HG03064 (cell line): ENCODE data around the gene METTL16.
"Not testable (repeated sequence)": the region's sequence is repeated elsewhere in the genome, so short reads cannot be mapped to it uniquely, and the experiment has no call there.

Experiments
- ATAC-seq: cut with Tn5 transposase; IDR thresholded peaks from one replicate; pipeline ENCODE4 v1.9.1; 2021; ENCODE audit warnings: low read depth; ENCODE audit not compliant: unreplicated experiment

The METTL16 gene

GRCh38 chr17:2507015-2507414 is 4.7 kb downstream of the METTL16 start:
- not testable (repeated sequence) for ATAC-seq

- no peak for ATAC-seq
Measured at GRCh38 chr17:2503627-2504026, 8.1 kb downstream of the METTL16 start.

- no peak for ATAC-seq
Measured at GRCh38 chr17:2502871-2503580, 8.7 kb downstream of the METTL16 start.

- no peak for ATAC-seq
Measured at GRCh38 chr17:2500446-2500845, 11.2 kb downstream of the METTL16 start.

GRCh38 chr17:2489286-2489685 is 22.4 kb downstream of the METTL16 start:
- ATAC-seq, result not testable (repeated sequence)

- no peak for ATAC-seq
Measured at GRCh38 chr17:2487306-2487705, 24.4 kb downstream of the METTL16 start.

- ATAC-seq, result not testable (repeated sequence)
Measured at GRCh38 chr17:2486709-2487108, 25.0 kb downstream of the METTL16 start.

GRCh38 chr17:2485970-2486369 is 25.7 kb downstream of the METTL16 start:
- no peak for ATAC-seq

- ATAC-seq, result no peak
Measured at GRCh38 chr17:2485543-2485942, 26.1 kb downstream of the METTL16 start.

- no peak for ATAC-seq
Measured at GRCh38 chr17:2484876-2485275, 26.8 kb downstream of the METTL16 start.

GRCh38 chr17:2483084-2483483 is 28.6 kb downstream of the METTL16 start:
- no peak for ATAC-seq

GRCh38 chr17:2482218-2482617 is 29.5 kb downstream of the METTL16 start:
- no peak for ATAC-seq

- no peak for ATAC-seq
Measured at GRCh38 chr17:2481760-2482159, 29.9 kb downstream of the METTL16 start.

GRCh38 chr17:2478458-2478857 is 33.2 kb downstream of the METTL16 start:
- no peak for ATAC-seq

GRCh38 chr17:2475056-2475455 is 36.6 kb downstream of the METTL16 start:
- ATAC-seq, result no peak

- no peak for ATAC-seq
Measured at GRCh38 chr17:2474371-2474770, 37.3 kb downstream of the METTL16 start.

GRCh38 chr17:2468270-2468669 is 43.4 kb downstream of the METTL16 start:
- no peak for ATAC-seq

- no peak for ATAC-seq
Measured at GRCh38 chr17:2466931-2467330, 44.8 kb downstream of the METTL16 start.

GRCh38 chr17:2462481-2462880 is 49.2 kb downstream of the METTL16 start:
- ATAC-seq, result no peak

- ATAC-seq, result no peak
Measured at GRCh38 chr17:2459917-2460271, 51.8 kb downstream of the METTL16 start.

GRCh38 chr17:2457913-2458312 is 53.8 kb downstream of the METTL16 start:
- no peak for ATAC-seq

- no peak for ATAC-seq
Measured at GRCh38 chr17:2456475-2456874, 55.2 kb downstream of the METTL16 start.

- no peak for ATAC-seq
Measured at GRCh38 chr17:2455956-2456355, 55.7 kb downstream of the METTL16 start.
